ENCODE measurements around the gene MEGF11.

DNA sequence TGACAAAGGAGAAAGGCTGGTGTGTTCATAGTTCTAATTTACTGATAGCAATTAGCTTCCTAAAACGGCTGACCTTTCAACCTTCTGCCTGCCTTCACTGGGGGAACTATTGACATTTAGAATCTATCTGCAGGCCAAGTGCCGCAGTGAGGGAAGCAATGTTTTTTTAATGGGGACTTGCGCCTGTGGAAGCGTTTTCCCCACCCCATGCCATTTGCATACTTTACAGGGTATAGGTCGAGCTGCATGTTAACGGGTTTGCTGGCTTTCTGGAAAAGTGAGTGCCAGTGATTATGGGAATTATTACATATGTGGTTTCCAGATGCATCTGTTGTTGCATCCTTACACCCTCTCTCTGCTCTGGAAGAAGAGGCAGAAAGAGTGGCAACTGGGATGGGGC lies 204.2 kb downstream of the MEGF11 start:
- TF ChIP-seq POLR2AphosphoS5 (IDR thresholded peaks at IDR 0.05; ENCODE audit: low read depth) (no peak), GABPA (IDR thresholded peaks at IDR 0.05; ENCODE audit: low read depth) (no peak)
